ENCODE data around the gene CDC25B.
A peak's percentile ranks its signal among the peaks of the same experiment; 100 is the strongest.

CDC25B gene

GRCh38 chr20:3794701-3795420 lies 1.2 kb upstream of the CDC25B start:
- no peak for TF ChIP-seq CTCF (IDR thresholded peaks at IDR 0.05)
- Mint-ChIP-seq H3K4me3 (peak overlapping the region; percentile 82), H3K27ac (no peak overlapping the region), H3K27me3 (ENCODE audit: low read depth, poor library complexity) (peaks cover 23% of the 10 kb centered on the region), H3K36me3 (ENCODE audit: low read depth) (no peaks in the 10 kb centered on the region), H3K4me1 (peaks cover 39% of the 10 kb centered on the region), H3K9me3 (no peaks in the 10 kb centered on the region)
- DNase-seq = no peak

GRCh38 chr20:3796477-3797225 lies 541 bp downstream of the CDC25B start:
- peaks cover 47% of the 10 kb centered on the region for H3K4me1 Mint-ChIP-seq
- no peak overlapping the region for H3K27ac Mint-ChIP-seq

GRCh38 chr20:3797226-3797545 lies 1.1 kb downstream of the CDC25B start:
- Mint-ChIP-seq H3K9me3 (no peaks in the 10 kb centered on the region), H3K27ac (peak overlapping the region; percentile 74), H3K4me3 (peak overlapping the region; percentile 88), H3K27me3 (ENCODE audit: low read depth, poor library complexity) (peaks cover 13% of the 10 kb centered on the region), H3K4me1 (peaks cover 47% of the 10 kb centered on the region), H3K36me3 (ENCODE audit: low read depth) (no peaks in the 10 kb centered on the region)
- no peak for TF ChIP-seq CTCF (IDR thresholded peaks at IDR 0.05)
- no peak for DNase-seq

More at GRCh38 chr20:3796477-3797225, 541 bp downstream of the CDC25B start:
- peak overlapping the region; percentile 88 for H3K4me3 Mint-ChIP-seq
- no peaks in the 10 kb centered on the region for H3K9me3 Mint-ChIP-seq
- peaks cover 13% of the 10 kb centered on the region for H3K27me3 Mint-ChIP-seq (ENCODE audit: low read depth, poor library complexity)
- DNase-seq = no peak
- H3K36me3 Mint-ChIP-seq (ENCODE audit: low read depth) = no peaks in the 10 kb centered on the region
- TF ChIP-seq CTCF (IDR thresholded peaks at IDR 0.05) = no peak

GRCh38 chr20:3797592-3798372 lies 1.7 kb downstream of the CDC25B start:
- Mint-ChIP-seq H3K9me3 (no peaks in the 10 kb centered on the region), H3K27me3 (ENCODE audit: low read depth, poor library complexity) (peaks cover 8% of the 10 kb centered on the region), H3K36me3 (ENCODE audit: low read depth) (peaks cover 5% of the 10 kb centered on the region), H3K4me1 (peaks cover 52% of the 10 kb centered on the region), H3K4me3 (peak overlapping the region; percentile 88), H3K27ac (peak overlapping the region; percentile 74)
- DNase-seq = no peak
- no peak for TF ChIP-seq CTCF (IDR thresholded peaks at IDR 0.05)

- H3K27ac Mint-ChIP-seq = no peak overlapping the region
- peaks cover 10% of the 10 kb centered on the region for H3K36me3 Mint-ChIP-seq (ENCODE audit: low read depth)
- H3K9me3 Mint-ChIP-seq = no peaks in the 10 kb centered on the region
- TF ChIP-seq CTCF (IDR thresholded peaks at IDR 0.05) = no peak
- peak overlapping the region; percentile 88 for H3K4me3 Mint-ChIP-seq
- peaks cover 52% of the 10 kb centered on the region for H3K4me1 Mint-ChIP-seq
- peaks cover 11% of the 10 kb centered on the region for H3K27me3 Mint-ChIP-seq (ENCODE audit: low read depth, poor library complexity)
- no peak for DNase-seq
Observed at GRCh38 chr20:3798373-3798768, 2.3 kb downstream of the CDC25B start.
